ENCODE data around the gene GDI1.

GDI1 gene

GRCh38 chrX:154481911-154482601 is 45.1 kb downstream of the GDI1 start:
- no peak for DNase-seq (ENCODE audit: low spot score)

DNA sequence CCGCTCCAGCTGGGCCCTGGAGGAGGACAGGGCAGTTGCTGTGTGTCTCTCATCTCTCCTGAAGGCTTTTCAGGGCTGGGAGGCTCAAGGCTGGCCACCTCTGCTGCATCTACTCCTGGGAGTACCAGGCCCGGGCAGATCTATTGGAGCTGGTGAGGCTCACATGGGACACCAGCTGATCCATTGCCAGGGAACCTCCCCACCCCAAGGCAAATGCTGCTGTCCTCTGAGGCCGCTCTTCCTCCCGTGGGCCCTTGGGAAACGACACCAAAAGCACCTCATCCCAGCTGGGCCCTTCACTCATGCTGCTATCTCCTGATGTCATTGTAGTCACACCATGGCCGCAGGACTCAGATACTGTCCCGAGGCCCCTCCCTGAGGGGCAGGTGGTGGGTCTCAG is 45.8 kb downstream of the GDI1 start:
- no peak for DNase-seq (ENCODE audit: low spot score)

- DNase-seq (ENCODE audit: low spot score), result no peak
Measured at GRCh38 chrX:154483325-154483724, 46.4 kb downstream of the GDI1 start.

- no peak for DNase-seq (ENCODE audit: low spot score)
Measured at GRCh38 chrX:154484255-154485149, 47.5 kb downstream of the GDI1 start.

- no peak for DNase-seq (ENCODE audit: low spot score)
Measured at GRCh38 chrX:154485150-154486051, 48.4 kb downstream of the GDI1 start.

- no peak for DNase-seq (ENCODE audit: low spot score)
Measured at GRCh38 chrX:154486052-154486395, 49.1 kb downstream of the GDI1 start.

GRCh38 chrX:154486396-154487207 is 49.6 kb downstream of the GDI1 start, which contains the start of gene UBL4A:
Gene UBL4A, minus strand, starts transcription at chrX:154486615. Its CDS starts 31 bp downstream, at chrX:154486584.
- DNase-seq (ENCODE audit: low spot score), result peak; percentile 38

GRCh38 chrX:154487518-154488290 is 50.8 kb downstream of the GDI1 start:
- DNase-seq (ENCODE audit: low spot score), result no peak

- DNase-seq (ENCODE audit: low spot score), result no peak
Measured at GRCh38 chrX:154488336-154489075, 51.6 kb downstream of the GDI1 start.

- DNase-seq (ENCODE audit: low spot score), result no peak
Measured at GRCh38 chrX:154489182-154489581, 52.2 kb downstream of the GDI1 start.

- DNase-seq (ENCODE audit: low spot score), result peak; percentile 31
Measured at GRCh38 chrX:154490021-154490413, 53.1 kb downstream of the GDI1 start.

- peak; percentile 92 for DNase-seq (ENCODE audit: low spot score)
Measured at GRCh38 chrX:154490414-154491083, 53.6 kb downstream of the GDI1 start, which contains the start of gene SLC10A3. Gene SLC10A3, minus strand, starts transcription at chrX:154490629. Its CDS starts 1,689 bp downstream, at chrX:154488940.

Measured in AG08395 (cell line).